MV-4-11 (cell line): ENCODE measurements around the gene DPH7.
A peak's percentile ranks its signal among the peaks of the same experiment; 100 is the strongest.
"Not testable (repeated sequence)": the region's sequence is repeated elsewhere in the genome, so short reads cannot be mapped to it uniquely, and the experiment has no call there.

ENCODE experiments used
- DNase-seq: peaks from one replicate; lab custom pipeline; 2025; lab: John Stamatoyannopoulos, UW

Gene DPH7

GRCh38 chr9:137606005-137606621, 27.4 kb upstream of the DPH7 start:
- DNase-seq, result no peak

- DNase-seq, result peak; percentile 90
These were observed 26.6 kb upstream of the DPH7 start, which contains the start of gene ARRDC1 for GRCh38 chr9:137605121-137606004. ARRDC1 (plus strand) TSS chr9:137605686; CDS start chr9:137605718, 32 bp downstream.

- DNase-seq, result no peak
These were observed 25.8 kb upstream of the DPH7 start for GRCh38 chr9:137604345-137605086.

GRCh38 chr9:137603879-137604278, 25.2 kb upstream of the DPH7 start:
- DNase-seq, result no peak

- DNase-seq, result peak; percentile 65
These were observed 23.9 kb upstream of the DPH7 start for GRCh38 chr9:137602661-137603060.

- DNase-seq, result no peak
These were observed 20.2 kb upstream of the DPH7 start for GRCh38 chr9:137598943-137599342.

GRCh38 chr9:137596577-137596976, 17.9 kb upstream of the DPH7 start:
- DNase-seq, result not testable (repeated sequence)

GRCh38 chr9:137593176-137593575, 14.5 kb upstream of the DPH7 start:
- DNase-seq, result no peak

GRCh38 chr9:137592767-137593166, 14.0 kb upstream of the DPH7 start:
- DNase-seq, result peak; percentile 10

- peak; percentile 70 for DNase-seq
These were observed 12.0 kb upstream of the DPH7 start, which contains the start of gene ZMYND19 for GRCh38 chr9:137590469-137591383. ZMYND19 (minus strand) TSS chr9:137590512; CDS start chr9:137590263, 249 bp downstream.

- DNase-seq, result no peak
These were observed 11.4 kb upstream of the DPH7 start for GRCh38 chr9:137590123-137590468.

GRCh38 chr9:137589441-137590122, 10.9 kb upstream of the DPH7 start:
- DNase-seq, result no peak

GRCh38 chr9:137588891-137589290, 10.2 kb upstream of the DPH7 start:
- DNase-seq, result no peak

GRCh38 chr9:137588311-137588710, 9.6 kb upstream of the DPH7 start:
- no peak for DNase-seq

GRCh38 chr9:137586854-137587253, 8.1 kb upstream of the DPH7 start:
- no peak for DNase-seq

- DNase-seq, result no peak
These were observed 5.2 kb upstream of the DPH7 start for GRCh38 chr9:137583957-137584356.

GRCh38 chr9:137583347-137583746, 4.6 kb upstream of the DPH7 start:
- no peak for DNase-seq

- DNase-seq, result no peak
These were observed 3.6 kb upstream of the DPH7 start for GRCh38 chr9:137582286-137582860.

GRCh38 chr9:137581361-137582285, 2.9 kb upstream of the DPH7 start:
- DNase-seq, result no peak

- no peak for DNase-seq
These were observed 2.2 kb upstream of the DPH7 start for GRCh38 chr9:137580954-137581322.
